GM19328 (cell line): ENCODE measurements around the gene ADARB2.
"Not testable (repeated sequence)": the region's sequence is repeated elsewhere in the genome, so short reads cannot be mapped to it uniquely, and the experiment has no call there.

ENCODE experiments used
- ATAC-seq: cut with Tn5 transposase; IDR thresholded peaks from one replicate; pipeline ENCODE4 v1.9.1; 2021; ENCODE audit warnings: mild to moderate bottlenecking, moderate library complexity; ENCODE audit not compliant: unreplicated experiment

The ADARB2 gene

DNA sequence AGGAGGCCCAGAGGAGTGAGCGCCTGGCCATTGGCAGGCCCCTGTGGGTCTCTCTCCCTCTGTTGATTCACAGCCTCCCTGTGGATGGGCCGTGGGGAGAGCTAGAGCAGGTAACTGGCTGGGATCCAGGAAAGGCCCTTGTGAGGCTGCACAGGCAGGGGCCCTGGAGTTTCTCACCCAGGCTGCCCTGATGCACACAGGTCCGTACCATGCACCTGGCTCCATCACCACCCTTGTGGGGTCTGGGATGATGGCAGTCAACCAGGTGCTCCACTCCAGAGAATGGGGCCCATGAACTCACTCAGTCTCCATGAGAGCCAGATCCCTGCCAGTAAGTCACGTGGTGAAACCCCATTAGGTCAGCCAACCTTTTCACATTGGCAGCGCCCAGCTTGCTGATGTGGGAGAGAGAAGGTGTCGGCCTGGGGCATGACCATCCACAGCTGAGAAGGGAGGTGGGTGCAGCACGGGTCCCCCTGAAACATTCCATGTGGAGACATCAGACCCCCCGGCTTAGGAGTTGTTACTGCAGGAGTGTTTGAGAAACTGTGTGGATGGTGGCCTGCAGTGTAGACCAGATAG, 320.8 kb downstream of the ADARB2 start:
- no peak for ATAC-seq

DNA sequence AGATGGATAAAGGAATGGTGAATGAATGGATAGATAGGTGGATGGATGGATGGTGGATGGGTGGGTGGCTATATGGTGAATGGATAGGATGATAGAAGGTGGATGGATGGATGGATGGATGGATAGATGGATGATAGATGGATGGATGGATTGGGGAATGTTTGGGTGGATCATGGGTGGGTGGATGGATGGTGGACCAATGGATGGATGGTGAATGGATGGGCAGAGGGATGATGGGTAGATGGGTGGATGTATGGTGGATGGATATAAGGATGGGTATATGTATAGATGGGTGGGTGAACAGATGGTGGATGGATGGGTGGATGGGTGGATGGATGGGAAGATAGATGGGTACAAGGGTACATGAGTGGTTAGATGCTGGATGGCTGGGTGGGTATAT, 322.4 kb downstream of the ADARB2 start:
- ATAC-seq, result no peak

DNA sequence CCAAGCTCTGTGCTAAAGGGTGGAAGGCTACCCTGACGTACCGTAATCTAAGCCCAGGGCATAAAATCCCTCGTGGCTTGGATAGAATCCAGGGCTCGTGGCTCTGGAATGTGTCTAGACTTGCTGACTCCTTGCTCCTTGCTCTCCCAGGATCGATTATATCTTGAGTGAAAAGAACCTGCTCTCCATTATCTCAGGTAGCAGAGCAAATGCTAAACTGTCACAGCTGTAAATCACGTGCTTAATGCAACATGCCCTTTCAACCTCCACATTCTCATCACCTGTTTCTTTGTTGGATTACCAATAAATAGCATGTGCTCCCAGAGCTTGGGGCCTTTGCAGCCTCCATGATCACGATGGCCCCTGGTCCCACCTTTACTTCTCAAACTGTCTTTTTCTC, 323.0 kb downstream of the ADARB2 start:
- ATAC-seq, result not testable (repeated sequence)

DNA sequence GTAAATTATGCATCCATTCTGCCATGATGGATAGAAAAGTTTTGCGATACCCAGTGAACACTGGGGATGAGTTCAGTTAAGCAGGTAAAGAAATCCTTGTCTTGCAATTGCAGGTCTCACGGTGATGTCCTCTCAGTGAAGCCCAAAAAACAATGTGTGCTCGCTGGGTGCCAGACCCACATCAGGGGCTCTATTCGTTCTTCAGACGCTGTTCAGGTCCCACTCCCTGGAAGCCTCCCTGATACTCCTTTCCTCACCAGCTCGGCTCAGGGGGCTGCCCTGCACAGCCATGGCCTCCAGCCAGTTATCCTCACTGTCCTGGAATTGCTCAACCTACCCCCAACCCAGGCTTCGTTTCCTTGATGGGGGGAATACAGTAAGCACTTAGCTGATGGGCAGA, 323.5 kb downstream of the ADARB2 start:
- no peak for ATAC-seq

DNA sequence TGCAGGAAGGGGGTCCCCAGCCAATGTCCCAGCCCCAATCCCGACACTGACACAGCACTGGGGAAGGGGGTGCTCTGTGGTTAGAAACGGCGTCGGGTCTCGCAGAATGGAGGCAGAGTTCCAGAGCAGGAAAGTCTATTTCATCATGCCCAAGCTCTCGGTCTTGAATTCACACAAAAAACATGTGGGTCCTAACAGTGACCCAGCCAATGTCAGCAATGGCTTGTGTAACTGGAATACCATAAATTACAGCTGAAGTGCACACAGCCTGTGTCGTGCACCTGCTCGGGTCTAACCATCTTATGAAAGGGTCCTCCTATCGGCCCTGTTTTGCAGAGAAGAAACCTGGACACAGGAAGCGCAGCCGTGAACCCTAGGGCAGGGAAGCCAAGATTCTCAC, 324.1 kb downstream of the ADARB2 start:
- ATAC-seq, result no peak

DNA sequence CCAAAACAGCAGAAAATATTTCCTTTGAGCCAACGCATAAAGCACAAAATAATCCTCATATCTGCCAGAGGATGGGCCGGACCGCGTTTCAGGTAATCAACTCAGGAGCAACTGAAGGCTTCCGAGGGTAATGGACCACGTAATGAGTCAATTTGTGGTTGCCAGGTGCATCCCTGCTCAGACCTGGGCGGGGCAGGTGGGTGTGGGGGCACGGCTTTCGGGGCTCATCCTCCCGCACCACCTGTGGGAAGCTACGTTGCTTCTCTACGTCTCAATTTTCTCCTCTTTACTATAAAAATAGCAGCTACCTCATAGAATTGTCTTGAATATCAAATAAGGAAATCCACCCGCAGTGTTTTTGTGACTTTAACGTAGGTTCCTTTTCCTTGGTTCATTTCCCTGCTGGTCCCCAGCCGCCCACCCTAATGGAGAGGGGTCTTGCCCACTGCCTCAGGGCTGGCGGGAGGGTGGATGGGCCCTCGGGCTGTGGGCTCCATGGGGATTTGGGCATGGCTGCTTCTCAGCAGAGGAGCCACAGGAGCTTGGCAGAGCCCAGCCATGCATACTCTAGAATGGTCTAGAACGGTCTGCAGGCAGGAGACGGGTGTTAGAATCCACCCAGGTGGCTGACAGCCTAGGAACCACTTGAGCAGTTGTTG, 324.7 kb downstream of the ADARB2 start:
- no peak for ATAC-seq

DNA sequence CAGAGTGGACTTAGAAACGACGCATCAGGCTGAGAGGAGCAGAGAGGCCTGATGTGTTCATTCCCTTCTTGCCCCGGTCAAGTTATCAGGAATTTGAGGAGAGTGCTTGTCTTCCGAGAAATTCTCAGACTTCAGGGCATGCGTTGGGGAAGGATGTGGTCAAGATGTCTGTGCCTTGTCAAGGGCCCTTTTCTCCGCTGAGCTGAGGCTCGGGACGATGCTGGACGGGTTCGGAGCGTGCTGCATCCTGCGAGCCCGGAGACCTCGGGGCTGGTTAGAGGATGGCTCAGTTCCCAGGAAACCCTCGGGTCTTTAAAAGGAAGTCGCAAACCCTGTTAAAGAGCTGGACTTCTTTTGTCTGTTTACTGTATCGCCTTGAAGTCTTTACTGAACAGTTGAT, 325.4 kb downstream of the ADARB2 start:
- no peak for ATAC-seq

DNA sequence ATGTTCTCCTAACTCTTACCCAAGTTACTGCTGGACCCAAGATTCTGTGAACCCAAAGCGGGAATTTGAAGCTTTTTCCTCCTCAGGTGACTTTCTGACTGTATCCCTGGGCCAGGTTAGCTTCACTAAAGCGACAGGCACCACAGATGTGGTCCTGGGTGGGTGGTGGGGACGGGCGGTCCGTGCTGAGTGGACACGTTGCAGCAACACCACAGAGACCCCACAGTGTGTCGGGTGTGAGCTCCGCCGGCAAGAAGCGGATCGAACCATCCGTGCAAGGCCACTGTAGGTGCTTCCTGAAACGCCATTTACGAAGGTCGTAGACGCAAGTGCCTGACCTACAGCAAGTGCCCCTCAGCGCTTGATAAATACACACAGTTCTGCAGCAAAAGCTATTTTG, 325.9 kb downstream of the ADARB2 start:
- ATAC-seq, result no peak

DNA sequence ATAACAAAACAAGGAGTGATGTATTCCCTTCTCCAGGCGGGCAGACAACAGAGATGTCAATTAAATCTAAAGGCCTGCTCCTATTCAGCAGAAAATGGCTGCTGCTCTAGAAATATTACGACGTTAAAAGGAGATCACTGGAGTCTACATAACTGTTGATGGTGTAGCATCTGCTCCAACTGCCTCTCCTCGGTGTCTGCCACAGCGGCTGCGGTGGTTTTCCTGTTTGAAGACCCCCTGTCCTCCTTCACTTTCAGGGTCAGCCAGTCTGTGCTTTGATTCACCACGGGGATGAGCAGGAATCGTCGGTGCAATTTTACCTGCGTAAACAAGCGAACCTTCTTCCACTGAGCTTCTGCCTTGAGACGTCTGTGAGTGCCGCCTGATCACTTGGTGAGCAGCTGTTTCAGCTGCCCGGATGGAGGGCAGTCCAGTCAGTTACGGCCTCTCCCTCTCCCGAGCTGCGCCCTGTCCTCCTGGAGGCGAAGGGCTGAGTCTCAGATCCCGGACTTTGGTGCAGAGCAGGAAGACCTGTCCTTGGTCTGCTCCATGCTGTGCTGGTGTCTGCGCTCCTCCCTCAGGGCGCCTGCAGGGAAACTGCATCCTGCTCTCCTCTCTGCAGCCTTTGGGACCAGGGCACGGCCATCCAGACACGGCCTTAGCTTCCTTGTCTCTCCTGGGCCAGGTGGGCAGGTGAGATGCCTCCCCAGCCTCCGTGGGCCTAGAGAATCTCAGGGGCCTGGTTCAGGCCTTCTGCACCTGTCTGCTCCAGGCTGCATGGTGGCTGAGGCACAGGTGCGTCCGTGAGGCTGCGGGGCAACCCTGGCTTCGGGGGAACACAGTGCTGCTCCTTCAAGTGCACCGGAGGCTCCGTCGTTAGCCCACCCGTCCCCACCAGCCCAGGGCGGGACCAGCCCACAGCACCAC, 326.6 kb downstream of the ADARB2 start:
- ATAC-seq, result no peak

DNA sequence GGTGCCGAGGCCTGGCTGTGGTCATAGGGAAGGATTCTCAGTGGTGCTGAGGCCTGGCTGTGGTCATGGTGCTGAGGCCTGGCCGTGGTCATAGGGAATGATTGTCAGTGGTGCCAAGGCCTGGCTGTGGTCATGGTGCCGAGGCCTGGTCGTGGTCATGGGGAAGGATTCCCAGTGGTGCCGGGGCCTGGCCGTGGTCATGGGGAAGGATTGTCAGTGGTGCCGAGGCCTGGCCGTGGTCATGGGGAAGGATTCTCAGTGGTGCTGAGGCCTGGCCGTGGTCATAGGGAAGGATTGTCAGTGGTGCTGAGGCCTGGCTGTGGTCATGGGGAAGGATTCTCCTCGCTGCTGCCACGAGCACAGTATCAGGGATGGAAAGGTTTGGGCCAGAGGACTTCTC, 327.3 kb downstream of the ADARB2 start:
- ATAC-seq, result no peak

DNA sequence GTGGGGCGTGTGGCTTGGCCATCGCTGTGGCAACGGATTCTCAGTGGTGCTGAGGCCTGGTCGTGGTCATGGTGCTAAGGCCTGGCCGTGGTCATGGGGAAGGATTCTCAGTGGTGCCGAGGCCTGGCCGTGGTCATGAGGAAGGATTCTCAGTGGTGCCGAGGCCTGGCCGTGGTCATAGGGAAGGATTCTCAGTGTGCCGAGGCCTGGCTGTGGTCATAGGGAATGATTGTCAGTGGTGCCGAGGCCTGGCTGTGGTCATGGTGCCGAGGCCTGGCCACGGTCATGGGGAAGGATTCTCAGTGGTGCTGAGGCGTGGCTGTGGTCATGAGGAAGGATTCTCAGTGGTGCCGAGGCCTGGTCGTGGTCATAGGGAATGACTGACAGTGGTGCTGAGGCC, 327.9 kb downstream of the ADARB2 start:
- ATAC-seq, result no peak

DNA sequence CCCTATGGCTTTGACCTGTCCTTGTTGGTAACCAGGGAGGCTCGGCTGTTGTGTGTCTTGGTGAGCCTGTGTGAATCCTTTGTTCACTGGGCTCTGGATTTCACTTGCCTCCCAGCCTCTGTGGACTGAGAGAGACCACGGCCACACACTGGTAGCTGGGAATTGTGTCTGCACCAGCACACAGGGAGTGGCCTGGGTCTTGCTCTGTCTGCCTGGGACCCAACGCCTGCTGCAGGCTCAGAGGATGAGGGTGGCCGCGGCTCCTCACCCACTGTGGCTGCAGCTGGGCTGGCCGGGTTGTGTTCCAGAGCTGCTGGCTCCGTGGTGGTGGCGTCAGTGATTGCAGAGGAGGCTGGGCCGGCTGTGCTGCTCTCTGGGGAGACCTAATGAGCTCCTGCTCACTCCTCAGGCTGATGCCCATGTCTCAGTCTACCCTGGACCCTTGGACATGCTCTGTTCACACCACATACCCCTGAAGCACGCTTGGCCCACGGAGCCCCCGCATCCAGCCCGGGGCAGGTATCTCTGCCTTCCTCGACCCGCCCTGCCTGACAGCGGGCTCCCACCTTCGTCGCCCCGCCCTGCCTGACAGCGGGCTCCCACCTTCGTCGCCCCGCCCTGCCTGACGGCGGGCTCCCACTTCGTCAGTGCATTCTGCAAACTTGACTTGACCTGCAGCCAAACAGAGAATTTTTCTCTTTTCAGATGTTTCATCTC, 328.5 kb downstream of the ADARB2 start:
- no peak for ATAC-seq

DNA sequence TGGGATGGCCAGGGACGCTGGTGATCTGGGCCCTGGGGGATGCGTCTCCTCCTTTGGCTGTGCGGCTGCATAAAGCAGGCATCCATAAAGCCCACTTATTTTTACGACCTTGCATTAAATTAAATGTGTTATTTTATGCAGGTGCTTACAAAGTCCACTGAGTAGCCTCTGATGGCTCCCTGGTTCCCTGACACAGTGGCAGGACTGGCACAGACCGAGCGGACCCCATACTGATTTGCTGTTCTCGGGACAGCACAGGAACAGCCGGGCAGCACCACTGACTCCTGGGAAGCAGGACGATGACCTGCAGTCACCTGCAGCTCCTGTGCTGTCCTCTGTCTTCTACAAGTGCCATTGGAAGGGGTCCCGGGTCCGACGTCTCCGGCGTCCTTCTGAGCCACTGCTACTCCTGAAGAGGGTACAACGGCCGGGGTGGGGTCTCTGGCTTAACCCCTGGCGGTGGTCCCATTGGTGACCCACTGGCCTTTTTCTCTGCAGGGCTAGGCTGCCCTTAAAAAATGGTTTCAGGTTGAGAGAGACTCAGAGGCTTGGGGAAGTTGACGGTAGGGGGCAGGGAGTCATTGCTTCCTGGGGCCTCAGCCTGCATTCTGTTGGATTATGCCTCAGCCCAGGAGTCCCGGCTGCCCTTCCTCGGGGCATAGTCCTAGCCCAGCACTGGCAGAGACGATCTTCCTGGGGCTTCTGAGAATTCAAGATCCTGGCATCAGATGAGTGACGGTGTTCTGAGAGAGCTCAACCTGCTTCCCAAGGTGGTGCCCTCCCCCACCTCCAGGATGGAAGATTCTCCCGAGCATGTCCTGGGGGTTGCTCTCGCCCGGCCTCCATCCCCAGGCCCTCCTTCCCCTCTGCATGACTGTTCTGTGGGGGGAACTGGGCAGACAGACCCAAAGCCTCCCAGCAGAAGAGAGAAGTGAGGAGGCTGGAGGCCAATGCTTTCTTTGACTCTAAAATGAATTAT, 330.1 kb downstream of the ADARB2 start:
- no peak for ATAC-seq

DNA sequence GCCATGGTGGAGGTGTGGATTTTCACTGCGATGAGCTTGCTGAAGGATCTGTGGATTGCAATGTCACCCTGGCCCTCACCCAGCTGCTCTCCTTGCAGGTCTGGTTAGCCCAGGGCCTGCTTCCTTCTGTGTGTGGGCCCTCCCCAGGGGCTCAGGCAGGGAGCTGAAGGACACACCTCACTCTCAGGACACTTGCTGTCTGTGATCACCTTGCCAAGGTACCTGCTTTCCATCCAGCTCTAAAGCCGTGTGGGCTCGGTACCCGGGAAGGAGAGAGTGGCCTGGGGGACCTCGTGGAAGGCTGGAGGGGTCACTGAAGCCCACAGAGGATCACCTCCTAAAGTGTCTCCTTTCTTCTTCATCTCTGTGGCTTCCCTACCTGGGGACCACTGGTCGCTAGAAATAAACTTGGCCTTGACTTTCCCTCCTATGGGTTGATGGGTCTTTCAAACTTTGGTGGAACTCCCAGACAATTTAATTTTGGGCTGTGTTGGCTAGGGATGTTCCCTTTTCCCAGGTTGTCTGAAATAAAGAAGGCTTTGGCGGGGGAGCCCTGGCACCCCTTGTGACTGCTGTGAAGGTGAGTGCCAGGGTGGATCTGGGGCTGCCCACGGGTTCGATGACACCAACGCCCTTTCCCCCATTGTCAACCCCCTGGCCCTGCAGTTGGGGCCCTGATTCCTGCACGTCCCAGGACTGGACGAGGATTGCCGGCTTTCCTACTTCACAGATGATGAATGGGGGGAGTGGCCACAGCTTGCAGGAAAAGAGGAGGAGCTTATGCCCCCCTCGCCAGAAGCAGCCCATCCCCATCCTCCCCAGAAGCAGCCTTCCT, 331.0 kb downstream of the ADARB2 start:
- no peak for ATAC-seq

DNA sequence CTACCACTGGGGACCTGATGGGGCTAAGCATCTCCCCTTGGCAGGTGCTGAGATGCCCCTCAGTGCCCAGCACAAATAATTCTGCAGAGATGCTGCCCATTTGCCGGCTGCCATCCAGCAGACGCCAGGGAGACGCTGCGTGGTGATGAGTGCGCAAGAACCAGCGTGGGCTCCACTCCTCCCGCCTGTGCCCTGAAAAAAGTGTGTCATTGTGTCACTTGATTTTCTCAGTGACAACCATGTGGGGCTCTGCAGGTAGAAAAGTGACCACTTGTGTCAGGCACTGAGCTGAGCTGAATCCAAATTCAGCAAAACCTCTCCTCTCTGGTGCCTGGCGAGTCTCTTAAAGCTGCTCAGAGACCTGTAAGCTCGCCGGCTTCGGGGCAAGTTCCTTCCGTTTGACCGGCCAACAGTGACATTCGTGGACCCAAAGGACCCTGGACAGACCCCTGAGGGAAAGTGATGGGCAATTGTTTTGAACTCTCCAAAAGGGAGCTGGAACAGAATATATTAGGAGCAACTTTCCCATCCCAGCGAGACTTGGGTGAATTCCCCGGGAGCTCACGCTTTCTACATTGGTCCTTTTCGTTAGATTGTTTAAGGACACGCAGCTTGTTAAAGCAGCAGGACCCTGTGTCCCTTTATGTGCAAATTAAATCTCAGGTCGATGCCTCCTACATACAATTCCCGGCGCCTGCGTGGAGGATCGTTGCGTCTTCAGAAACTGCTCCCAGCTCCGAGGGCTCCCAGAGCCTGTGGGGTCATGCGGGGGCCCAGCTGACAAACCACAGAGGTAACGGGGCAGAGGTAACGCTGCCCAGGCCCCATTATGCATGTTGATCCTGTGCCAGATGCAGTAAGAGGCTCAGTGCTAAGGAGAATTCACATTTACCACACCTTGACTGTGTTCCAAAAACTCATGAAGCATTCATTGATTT, 332.7 kb downstream of the ADARB2 start:
- ATAC-seq, result no peak

DNA sequence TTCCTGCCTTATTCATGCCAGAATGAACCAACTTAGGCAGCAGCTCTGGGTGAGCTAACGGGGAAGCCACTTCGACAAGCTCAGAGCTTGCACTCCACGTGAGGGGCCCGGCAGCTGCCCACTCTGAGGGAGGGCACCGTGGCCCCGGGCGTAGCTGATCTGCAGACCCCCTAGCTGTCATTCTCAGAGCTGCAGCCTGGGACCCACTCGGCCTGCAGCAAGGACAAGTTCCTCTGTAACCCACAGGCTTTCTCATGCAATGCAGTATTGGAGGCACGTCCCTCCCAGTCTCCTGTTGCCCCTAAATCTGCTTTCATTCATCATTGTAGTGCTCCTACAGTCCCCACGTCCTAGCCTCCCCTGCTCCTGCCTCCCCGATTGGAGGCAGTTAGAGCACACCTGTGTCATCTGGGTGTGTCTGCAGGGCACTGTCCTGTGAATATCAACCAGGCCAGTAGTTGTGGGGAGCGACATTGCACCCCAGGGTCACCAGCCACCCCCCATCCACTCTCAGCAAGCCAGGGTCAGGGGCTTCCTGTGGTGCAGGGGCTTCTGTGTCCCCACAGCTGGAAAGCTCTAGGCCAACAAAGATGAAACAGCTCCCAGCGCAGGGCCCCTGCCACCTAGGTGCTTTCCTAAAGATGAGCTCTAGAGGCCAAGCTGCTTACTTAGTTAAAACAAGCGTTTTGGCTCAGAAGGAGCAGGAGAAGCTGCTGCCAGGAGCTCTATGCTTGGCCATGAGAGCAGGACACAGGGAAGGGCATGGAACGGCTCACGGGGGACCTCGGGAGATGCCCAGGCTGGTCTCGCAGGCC, 333.6 kb downstream of the ADARB2 start:
- no peak for ATAC-seq

DNA sequence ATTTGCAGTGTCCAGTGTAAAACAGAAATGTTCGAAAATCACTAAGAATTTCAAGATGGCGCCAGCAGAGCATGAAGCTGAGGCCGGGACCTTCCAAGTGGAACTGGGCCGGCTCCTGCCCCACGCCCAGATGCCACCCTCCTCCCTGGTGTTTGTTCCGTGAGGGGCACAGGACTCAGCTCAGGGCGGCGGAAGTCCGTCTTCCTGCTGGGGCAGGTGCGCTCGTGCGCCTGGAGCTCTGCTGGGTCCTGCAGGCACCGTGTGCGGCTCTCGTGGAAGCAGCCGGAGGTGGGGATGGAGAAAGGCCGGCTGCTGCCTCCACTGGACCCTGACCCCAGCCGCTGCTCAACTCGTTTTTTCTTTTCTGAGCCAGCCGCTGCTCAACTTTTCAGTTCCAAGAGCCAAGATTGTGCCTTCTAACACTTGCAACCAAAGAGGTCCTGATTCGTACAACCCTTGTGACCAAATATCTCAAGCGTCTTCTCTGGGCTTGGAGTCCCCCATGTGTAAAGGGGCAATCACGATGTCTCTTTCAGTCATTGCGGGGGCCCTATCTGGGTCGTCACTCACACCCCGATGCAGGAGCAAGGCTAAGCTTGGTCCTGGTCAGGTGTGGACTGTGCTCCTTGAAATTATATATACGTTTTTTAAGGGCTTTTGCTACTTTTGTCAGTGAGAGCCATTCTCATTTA, 334.4 kb downstream of the ADARB2 start:
- no peak for ATAC-seq
